ENCODE results near the gene TYW5. TPM values are rescaled to one million over a fixed set of nuclear protein-coding genes. Genes with fewer than 3 reads are reported as not detected.

TYW5 gene
- total RNA-seq, 4 donors from 2014 or later: 7.4 to 18.8 (median 14.6) TPM

DNA sequence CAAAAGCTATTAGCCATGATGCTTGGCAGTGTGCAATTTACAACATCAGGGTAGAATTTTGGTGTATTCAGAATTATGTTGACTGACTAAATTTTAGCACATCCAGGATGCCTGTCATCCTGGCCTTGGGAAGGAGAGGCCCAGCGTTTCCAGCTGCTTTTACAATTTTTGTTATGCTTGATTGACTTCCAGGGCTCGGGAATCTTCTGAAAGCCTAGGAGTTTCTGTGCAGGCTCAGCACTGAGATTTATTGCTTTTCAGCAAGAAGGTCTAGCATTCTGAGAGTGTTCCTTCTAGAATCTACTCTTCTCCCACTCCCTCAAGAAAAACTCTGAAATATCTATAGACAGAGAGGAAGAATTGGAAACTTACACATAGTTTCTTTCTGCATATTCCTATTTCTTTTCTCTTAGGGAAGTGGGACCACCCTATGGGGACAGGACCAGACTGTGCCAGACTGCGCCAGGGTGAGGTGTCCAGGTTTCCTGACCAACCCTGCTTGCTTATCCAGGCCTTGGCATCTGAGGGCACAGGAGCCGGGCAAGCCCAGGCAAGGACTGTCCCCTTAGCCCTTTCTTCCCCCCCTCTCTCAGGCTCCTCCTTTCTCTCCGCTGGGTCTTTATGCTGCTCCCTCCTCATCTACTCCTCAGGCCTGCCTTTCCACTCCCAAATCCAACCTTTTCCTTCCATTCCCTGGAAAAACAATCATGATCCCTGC, 27.0 kb upstream of the TYW5 start:
- H3K27me3 ChIP-seq: no peaks in the 10 kb centered on the region
- DNase-seq: no peak
- no peak overlapping the region for H3K4me3 ChIP-seq
- peaks cover 0 to 3% (median 0%) of the 10 kb centered on the region in 4 donors for H3K4me1 ChIP-seq
- H3K9me3 ChIP-seq: no peaks in the 10 kb centered on the region
- TF ChIP-seq, protein P1, sequence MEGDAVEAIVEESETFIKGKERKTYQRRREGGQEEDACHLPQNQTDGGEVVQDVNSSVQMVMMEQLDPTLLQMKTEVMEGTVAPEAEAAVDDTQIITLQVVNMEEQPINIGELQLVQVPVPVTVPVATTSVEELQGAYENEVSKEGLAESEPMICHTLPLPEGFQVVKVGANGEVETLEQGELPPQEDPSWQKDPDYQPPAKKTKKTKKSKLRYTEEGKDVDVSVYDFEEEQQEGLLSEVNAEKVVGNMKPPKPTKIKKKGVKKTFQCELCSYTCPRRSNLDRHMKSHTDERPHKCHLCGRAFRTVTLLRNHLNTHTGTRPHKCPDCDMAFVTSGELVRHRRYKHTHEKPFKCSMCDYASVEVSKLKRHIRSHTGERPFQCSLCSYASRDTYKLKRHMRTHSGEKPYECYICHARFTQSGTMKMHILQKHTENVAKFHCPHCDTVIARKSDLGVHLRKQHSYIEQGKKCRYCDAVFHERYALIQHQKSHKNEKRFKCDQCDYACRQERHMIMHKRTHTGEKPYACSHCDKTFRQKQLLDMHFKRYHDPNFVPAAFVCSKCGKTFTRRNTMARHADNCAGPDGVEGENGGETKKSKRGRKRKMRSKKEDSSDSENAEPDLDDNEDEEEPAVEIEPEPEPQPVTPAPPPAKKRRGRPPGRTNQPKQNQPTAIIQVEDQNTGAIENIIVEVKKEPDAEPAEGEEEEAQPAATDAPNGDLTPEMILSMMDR (IDR thresholded peaks at IDR 0.05): no peak
- TF ChIP-seq POLR2A (IDR thresholded peaks at IDR 0.05): no peak
- no peaks in the 10 kb centered on the region for H3K36me3 ChIP-seq
- no peak overlapping the region for H3K27ac ChIP-seq

DNA sequence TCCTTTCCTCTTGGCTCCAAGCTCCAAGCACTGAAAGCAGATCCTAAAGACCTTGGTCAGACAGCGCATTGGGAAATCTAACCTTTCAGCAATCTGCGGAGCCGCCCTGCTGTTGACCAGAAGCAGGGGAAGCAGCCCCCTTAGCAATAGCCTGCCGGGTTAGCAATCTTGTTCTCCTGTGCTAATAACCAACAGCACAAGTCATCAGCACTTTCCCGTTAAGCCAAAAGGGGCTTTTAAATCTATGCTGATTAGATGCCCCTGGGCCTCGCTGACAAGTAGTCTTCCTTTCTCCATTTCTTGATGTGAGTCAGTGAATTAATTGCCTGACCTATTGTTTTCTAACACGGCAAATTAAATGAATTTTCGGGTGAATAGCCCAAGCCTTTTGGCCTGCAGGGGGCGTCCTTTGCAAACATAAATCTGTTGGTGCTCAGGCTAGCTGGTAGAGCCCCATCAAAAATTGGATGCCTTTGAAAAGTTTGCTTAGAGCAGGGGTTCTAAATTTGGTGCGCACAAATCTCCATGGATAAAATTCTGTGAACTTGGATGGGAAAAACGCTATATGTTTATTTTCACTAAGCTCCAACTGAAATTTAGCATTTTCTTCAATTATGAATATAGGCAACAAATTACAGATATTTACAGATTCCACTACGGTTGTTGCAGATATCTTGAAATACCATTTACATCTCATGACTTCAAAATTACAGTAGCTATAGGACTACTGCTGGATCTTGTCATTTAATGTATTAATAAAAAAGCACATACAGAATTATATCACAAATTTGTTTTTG, 24.7 kb upstream of the TYW5 start:
- peaks cover 0 to 3% (median 0%) of the 10 kb centered on the region in 4 donors for H3K4me1 ChIP-seq
- peak overlapping the region in 1 of 4 donors; percentile 5 for H3K4me3 ChIP-seq
- no peaks in the 10 kb centered on the region for H3K9me3 ChIP-seq
- no peaks in the 10 kb centered on the region for H3K36me3 ChIP-seq
- peak; percentile 77 to 93 (median 85) for DNase-seq
- H3K27me3 ChIP-seq: no peaks in the 10 kb centered on the region
- no peak overlapping the region for H3K27ac ChIP-seq
- TF ChIP-seq, protein P1 (IDR thresholded peaks at IDR 0.05): peak; percentile 67 to 95 (median 87)
- no peak for TF ChIP-seq POLR2A (IDR thresholded peaks at IDR 0.05)

DNA sequence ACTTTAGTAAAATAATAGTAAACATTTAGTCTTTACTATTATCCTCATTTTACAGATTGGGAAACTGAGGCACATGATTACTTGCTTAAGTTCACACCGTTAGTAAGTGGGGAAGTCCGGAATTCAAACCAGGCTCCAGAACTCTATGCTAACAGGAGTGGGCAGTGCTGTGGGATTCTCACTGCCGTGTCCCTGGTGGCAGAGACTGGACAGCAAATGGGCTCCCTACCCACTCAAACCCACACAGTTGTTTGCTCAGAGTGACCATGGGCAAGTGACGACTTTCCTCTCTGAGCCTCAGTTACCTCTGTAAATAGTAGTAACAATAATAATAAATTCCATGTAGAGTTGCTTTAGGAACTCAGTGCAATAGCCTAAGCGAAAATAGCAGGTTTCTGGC, 24.1 kb upstream of the TYW5 start:
- Histone ChIP-seq H3K36me3 (no peaks in the 10 kb centered on the region), H3K4me1 (peaks cover 0 to 3% (median 0%) of the 10 kb centered on the region in 4 donors), H3K4me3 (no peak overlapping the region), H3K9me3 (no peaks in the 10 kb centered on the region), H3K27ac (no peak overlapping the region), H3K27me3 (no peaks in the 10 kb centered on the region)
- no peak for DNase-seq
- TF ChIP-seq, protein P1 (IDR thresholded peaks at IDR 0.05): no peak
- no peak for TF ChIP-seq POLR2A (IDR thresholded peaks at IDR 0.05)

DNA sequence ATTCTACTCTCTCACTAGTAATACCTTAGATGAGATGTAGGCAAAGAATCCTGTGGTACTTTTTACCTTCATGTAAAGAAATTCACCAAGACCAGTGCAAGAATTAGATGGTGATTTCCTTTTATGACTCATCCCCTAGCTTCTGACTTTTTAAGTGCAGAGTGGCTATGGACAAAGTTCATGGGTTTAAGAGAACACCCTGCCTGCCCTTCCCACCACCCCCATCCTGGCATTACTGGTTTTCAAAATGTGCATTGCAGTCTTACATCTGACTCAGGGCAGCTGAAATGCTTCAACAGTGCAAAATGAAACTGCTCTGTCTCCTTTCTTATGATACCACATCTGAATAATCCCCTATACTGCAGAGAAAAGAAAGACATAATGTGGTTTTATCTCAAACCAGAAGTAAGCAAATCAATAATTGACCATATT, 22.7 kb upstream of the TYW5 start:
- peaks cover 0 to 3% (median 0%) of the 10 kb centered on the region in 4 donors for H3K4me1 ChIP-seq
- TF ChIP-seq, protein P1 (IDR thresholded peaks at IDR 0.05): peak in 1 of 6 experiments; percentile 30
- no peak for TF ChIP-seq POLR2A (IDR thresholded peaks at IDR 0.05)
- no peaks in the 10 kb centered on the region for H3K27me3 ChIP-seq
- peak in 1 of 3 donors; percentile 63 for DNase-seq
- H3K4me3 ChIP-seq: no peak overlapping the region
- H3K36me3 ChIP-seq: no peaks in the 10 kb centered on the region
- H3K9me3 ChIP-seq: no peaks in the 10 kb centered on the region
- H3K27ac ChIP-seq: peak overlapping the region in 1 of 4 donors; percentile 58

DNA sequence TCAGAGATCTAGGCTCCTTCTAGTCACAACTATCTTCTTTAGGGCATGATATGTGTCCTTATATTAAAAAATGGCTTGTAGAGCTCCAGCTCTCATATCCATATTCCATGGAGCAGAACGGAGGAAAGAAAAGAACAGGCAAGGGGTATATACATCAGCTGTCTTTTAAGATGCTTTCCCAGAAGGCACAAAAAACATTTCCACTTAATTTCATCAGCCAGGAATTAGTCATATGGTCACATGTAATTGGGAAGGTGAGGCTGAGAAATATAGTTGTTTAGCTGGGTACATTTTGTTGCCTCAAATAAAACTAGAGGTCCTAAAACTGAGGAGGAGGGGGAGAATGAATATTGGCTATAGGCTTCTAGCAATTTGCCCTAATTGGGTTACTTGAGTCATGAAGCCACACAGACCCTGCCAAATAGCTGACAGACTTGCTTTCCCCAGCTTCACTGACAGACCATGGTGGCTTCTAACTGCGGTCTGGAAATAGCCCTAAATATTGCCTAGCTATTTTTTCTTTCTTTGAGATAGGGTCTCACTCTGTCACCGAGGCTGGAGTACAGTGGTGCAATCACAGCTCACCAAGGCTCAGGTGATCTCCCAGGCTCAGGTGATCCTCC, 20.1 kb upstream of the TYW5 start:
- no peak for DNase-seq
- H3K27me3 ChIP-seq: no peaks in the 10 kb centered on the region
- TF ChIP-seq, protein P1 (IDR thresholded peaks at IDR 0.05): no peak
- TF ChIP-seq POLR2A (IDR thresholded peaks at IDR 0.05): no peak
- peaks cover 0 to 7% (median 0%) of the 10 kb centered on the region in 4 donors for H3K4me1 ChIP-seq
- H3K36me3 ChIP-seq: no peaks in the 10 kb centered on the region
- no peak overlapping the region for H3K27ac ChIP-seq
- no peak overlapping the region for H3K4me3 ChIP-seq
- no peaks in the 10 kb centered on the region for H3K9me3 ChIP-seq

Data from Peyer's patch (tissue), 4 donors.